Activated CD4-positive, alpha-beta T cell treated with anti-CD3 and anti-CD28 coated beads, Interleukin-2, amount 50 U/mL, for 1 hour (primary cell): Measurements from ENCODE around the gene SIRT2.
"Not testable (repeated sequence)": the region's sequence is repeated elsewhere in the genome, so short reads cannot be mapped to it uniquely, and the experiment has no call there.

Experiments
- DNase-seq: peaks from one replicate; pipeline ENCODE4 v3.0.0-alpha.2; 2020

SIRT2 gene

GRCh38 chr19:38899447-38900201 lies at the start of gene SIRT2, which contains the start of gene NFKBIB:
TSS of gene SIRT2 (minus strand) at chr19:38899618. CDS start at chr19:38899521, 97 bp downstream.
TSS of gene NFKBIB (plus strand) at chr19:38899969. CDS start at chr19:38900033, 64 bp downstream.
- peak; percentile 99 for DNase-seq

GRCh38 chr19:38946229-38947010 lies 47.0 kb upstream of the SIRT2 start:
- no peak for DNase-seq

GRCh38 chr19:38945562-38946228 lies 46.3 kb upstream of the SIRT2 start:
- no peak for DNase-seq

- DNase-seq, result no peak
Measured at GRCh38 chr19:38944981-38945506, 45.6 kb upstream of the SIRT2 start.

GRCh38 chr19:38942471-38943181 lies 43.2 kb upstream of the SIRT2 start:
- no peak for DNase-seq

- DNase-seq, result no peak
Measured at GRCh38 chr19:38941979-38942378, 42.6 kb upstream of the SIRT2 start.

- not testable (repeated sequence) for DNase-seq
Measured at GRCh38 chr19:38941466-38941865, 42.0 kb upstream of the SIRT2 start.

- no peak for DNase-seq
Measured at GRCh38 chr19:38939957-38940356, 40.5 kb upstream of the SIRT2 start.

GRCh38 chr19:38933544-38933943 lies 34.1 kb upstream of the SIRT2 start:
- no peak for DNase-seq

GRCh38 chr19:38932425-38933179 lies 33.2 kb upstream of the SIRT2 start:
- DNase-seq, result peak; percentile 17

GRCh38 chr19:38931521-38931793 lies 32.0 kb upstream of the SIRT2 start:
- no peak for DNase-seq

- DNase-seq, result peak; percentile 98
Measured at GRCh38 chr19:38930776-38931520, 31.5 kb upstream of the SIRT2 start, which contains the start of gene MRPS12. TSS of gene MRPS12 (plus strand) at chr19:38930944. CDS start at chr19:38931295, 351 bp downstream.

GRCh38 chr19:38929929-38930775 lies 30.7 kb upstream of the SIRT2 start, which contains the start of gene SARS2:
TSS of gene SARS2 (minus strand) at chr19:38930763. CDS start at chr19:38930736, 27 bp downstream.
- peak; percentile 91 for DNase-seq

GRCh38 chr19:38928391-38929001 lies 29.1 kb upstream of the SIRT2 start:
- no peak for DNase-seq

GRCh38 chr19:38924388-38924787 lies 25.0 kb upstream of the SIRT2 start:
- no peak for DNase-seq

GRCh38 chr19:38922482-38922881 lies 23.1 kb upstream of the SIRT2 start:
- no peak for DNase-seq

- DNase-seq, result no peak
Measured at GRCh38 chr19:38921420-38922274, 22.2 kb upstream of the SIRT2 start.

- no peak for DNase-seq
Measured at GRCh38 chr19:38920602-38921419, 21.4 kb upstream of the SIRT2 start.
